Pulmonary artery endothelial cell (primary cell): Measurements from ENCODE around the gene IL17RE. TPM values are rescaled to one million over a fixed set of nuclear protein-coding genes. Genes with fewer than 3 reads are reported as not detected.
"Not testable (repeated sequence)": the region's sequence is repeated elsewhere in the genome, so short reads cannot be mapped to it uniquely, and the experiment has no call there.

Source experiments
- DNase-seq: peaks from one replicate; pipeline ENCODE4 v3.0.0-alpha.2; 2011; ENCODE audit warnings: low read depth, low spot score
- total RNA-seq: library from RNA; depleted of rRNA; stranded (reverse); fragments of >200 nt; gene quantifications from 2 replicates; pipeline ENCODE4 v1.2.3, GENCODE V29; 2014

Gene IL17RE
- total RNA-seq, 1 donor from 2014 or later: 0.07 TPM

- DNase-seq: peak; percentile 57
Observed at GRCh38 chr3:9932843-9933560, 30.4 kb downstream of the IL17RE start.

GRCh38 chr3:9933561-9934234 is 31.1 kb downstream of the IL17RE start, which contains the start of gene CRELD1:
Gene CRELD1 (plus strand): TSS chr3:9933834. CDS start chr3:9934439, 605 bp downstream.
- peak; percentile 84 for DNase-seq

- DNase-seq: no peak
Observed at GRCh38 chr3:9934235-9934621, 31.6 kb downstream of the IL17RE start.

GRCh38 chr3:9934993-9935392 is 32.3 kb downstream of the IL17RE start:
- DNase-seq: no peak

- no peak for DNase-seq
Observed at GRCh38 chr3:9935966-9936510, 33.4 kb downstream of the IL17RE start.

GRCh38 chr3:9937486-9938238 is 35.0 kb downstream of the IL17RE start:
- no peak for DNase-seq

GRCh38 chr3:9938966-9939365 is 36.3 kb downstream of the IL17RE start:
- no peak for DNase-seq

GRCh38 chr3:9939906-9940305 is 37.3 kb downstream of the IL17RE start:
- DNase-seq: not testable (repeated sequence)

- DNase-seq: no peak
Observed at GRCh38 chr3:9940746-9941145, 38.1 kb downstream of the IL17RE start.

- no peak for DNase-seq
Observed at GRCh38 chr3:9942164-9942563, 39.5 kb downstream of the IL17RE start.

GRCh38 chr3:9942934-9943690 is 40.5 kb downstream of the IL17RE start:
- no peak for DNase-seq

GRCh38 chr3:9944271-9944670 is 41.6 kb downstream of the IL17RE start:
- DNase-seq: no peak

GRCh38 chr3:9945358-9945757 is 42.7 kb downstream of the IL17RE start:
- no peak for DNase-seq

- peak; percentile 75 for DNase-seq
Observed at GRCh38 chr3:9946112-9947024, 43.7 kb downstream of the IL17RE start.

GRCh38 chr3:9947025-9947995 is 44.7 kb downstream of the IL17RE start:
- DNase-seq: peak; percentile 43

GRCh38 chr3:9948586-9948985 is 45.9 kb downstream of the IL17RE start:
- no peak for DNase-seq

GRCh38 chr3:9949115-9949514 is 46.5 kb downstream of the IL17RE start:
- DNase-seq: no peak

- no peak for DNase-seq
Observed at GRCh38 chr3:9949626-9950025, 47.0 kb downstream of the IL17RE start.

GRCh38 chr3:9951126-9951525 is 48.5 kb downstream of the IL17RE start:
- DNase-seq: no peak
